ENCODE measurements around the gene CASR.

DNA sequence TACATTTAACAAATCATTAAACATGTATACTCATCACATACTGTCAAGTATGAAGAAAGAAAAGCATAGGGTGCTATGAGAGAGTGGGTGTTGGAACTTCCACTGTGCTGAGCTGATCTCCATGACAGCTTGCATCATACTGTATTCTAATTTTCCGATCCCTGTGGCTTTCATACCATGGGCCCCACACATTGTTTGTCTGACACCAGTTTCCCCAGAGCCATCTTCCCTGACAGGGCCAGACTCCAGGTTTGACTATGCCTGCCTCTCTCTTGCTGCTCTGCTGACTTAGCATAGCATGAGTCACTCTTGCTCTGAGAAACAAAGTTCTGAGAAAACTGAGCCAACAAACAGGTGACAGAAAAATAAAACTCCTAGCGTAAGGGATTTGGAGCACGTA lies 37.0 kb upstream of the CASR start:
- TF ChIP-seq, protein P1, sequence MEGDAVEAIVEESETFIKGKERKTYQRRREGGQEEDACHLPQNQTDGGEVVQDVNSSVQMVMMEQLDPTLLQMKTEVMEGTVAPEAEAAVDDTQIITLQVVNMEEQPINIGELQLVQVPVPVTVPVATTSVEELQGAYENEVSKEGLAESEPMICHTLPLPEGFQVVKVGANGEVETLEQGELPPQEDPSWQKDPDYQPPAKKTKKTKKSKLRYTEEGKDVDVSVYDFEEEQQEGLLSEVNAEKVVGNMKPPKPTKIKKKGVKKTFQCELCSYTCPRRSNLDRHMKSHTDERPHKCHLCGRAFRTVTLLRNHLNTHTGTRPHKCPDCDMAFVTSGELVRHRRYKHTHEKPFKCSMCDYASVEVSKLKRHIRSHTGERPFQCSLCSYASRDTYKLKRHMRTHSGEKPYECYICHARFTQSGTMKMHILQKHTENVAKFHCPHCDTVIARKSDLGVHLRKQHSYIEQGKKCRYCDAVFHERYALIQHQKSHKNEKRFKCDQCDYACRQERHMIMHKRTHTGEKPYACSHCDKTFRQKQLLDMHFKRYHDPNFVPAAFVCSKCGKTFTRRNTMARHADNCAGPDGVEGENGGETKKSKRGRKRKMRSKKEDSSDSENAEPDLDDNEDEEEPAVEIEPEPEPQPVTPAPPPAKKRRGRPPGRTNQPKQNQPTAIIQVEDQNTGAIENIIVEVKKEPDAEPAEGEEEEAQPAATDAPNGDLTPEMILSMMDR (IDR thresholded peaks at IDR 0.05), result no peak
- TF ChIP-seq ZFX (IDR thresholded peaks at IDR 0.05; ENCODE audit: borderline replicate concordance), result no peak

Data from 22Rv1 (cell line).